Measurements from ENCODE around the gene CYLD. TPM values are rescaled to one million over a fixed set of nuclear protein-coding genes. Genes with fewer than 3 reads are reported as not detected.

CYLD gene
- total RNA-seq, 1 donor from 2014 or later, result 27.9 TPM

GRCh38 chr16:50709061-50709684 is 32.7 kb upstream of the CYLD start:
- FAIRE-seq, result no peak
- no peak for TF ChIP-seq CTCF (IDR thresholded peaks at IDR 0.05; ENCODE audit: insufficient read depth, low read length, severe bottlenecking)
- Histone ChIP-seq H3K36me3 (ENCODE audit: control insufficient read depth, insufficient read depth, low read length) (no peaks in the 10 kb centered on the region), H3K4me3 (ENCODE audit: low read depth, low read length) (no peak overlapping the region), H3K27me3 (ENCODE audit: control insufficient read depth, insufficient read depth, low read length) (no peaks in the 10 kb centered on the region)
- DNase-seq (ENCODE audit: low read depth), result no peak

GRCh38 chr16:50709980-50710379 is 31.9 kb upstream of the CYLD start:
- no peaks in the 10 kb centered on the region for H3K27me3 ChIP-seq (ENCODE audit: control insufficient read depth, insufficient read depth, low read length)
- no peak for TF ChIP-seq CTCF (IDR thresholded peaks at IDR 0.05; ENCODE audit: insufficient read depth, low read length, severe bottlenecking)
- H3K4me3 ChIP-seq (ENCODE audit: low read depth, low read length), result no peak overlapping the region
- no peak for FAIRE-seq
- DNase-seq (ENCODE audit: low read depth), result no peak
- no peaks in the 10 kb centered on the region for H3K36me3 ChIP-seq (ENCODE audit: control insufficient read depth, insufficient read depth, low read length)

- no peak for DNase-seq (ENCODE audit: low read depth)
- Histone ChIP-seq H3K4me3 (ENCODE audit: low read depth, low read length) (no peak overlapping the region), H3K27me3 (ENCODE audit: control insufficient read depth, insufficient read depth, low read length) (no peaks in the 10 kb centered on the region), H3K36me3 (ENCODE audit: control insufficient read depth, insufficient read depth, low read length) (no peaks in the 10 kb centered on the region)
- FAIRE-seq, result no peak
- TF ChIP-seq CTCF (IDR thresholded peaks at IDR 0.05; ENCODE audit: insufficient read depth, low read length, severe bottlenecking), result no peak
These were observed 30.8 kb upstream of the CYLD start for GRCh38 chr16:50711040-50711439.

GRCh38 chr16:50711862-50712559 is 29.9 kb upstream of the CYLD start:
- DNase-seq (ENCODE audit: low read depth), result no peak
- H3K27me3 ChIP-seq (ENCODE audit: control insufficient read depth, insufficient read depth, low read length), result no peaks in the 10 kb centered on the region
- no peak overlapping the region for H3K4me3 ChIP-seq (ENCODE audit: low read depth, low read length)
- H3K36me3 ChIP-seq (ENCODE audit: control insufficient read depth, insufficient read depth, low read length), result no peaks in the 10 kb centered on the region
- TF ChIP-seq CTCF (IDR thresholded peaks at IDR 0.05; ENCODE audit: insufficient read depth, low read length, severe bottlenecking), result no peak
- no peak for FAIRE-seq

GRCh38 chr16:50712560-50712898 is 29.4 kb upstream of the CYLD start:
- TF ChIP-seq CTCF (IDR thresholded peaks at IDR 0.05; ENCODE audit: insufficient read depth, low read length, severe bottlenecking), result no peak
- Histone ChIP-seq H3K36me3 (ENCODE audit: control insufficient read depth, insufficient read depth, low read length) (no peaks in the 10 kb centered on the region), H3K4me3 (ENCODE audit: low read depth, low read length) (no peak overlapping the region), H3K27me3 (ENCODE audit: control insufficient read depth, insufficient read depth, low read length) (no peaks in the 10 kb centered on the region)
- FAIRE-seq (no peak), DNase-seq (ENCODE audit: low read depth) (no peak)

GRCh38 chr16:50712956-50713355 is 28.9 kb upstream of the CYLD start:
- Histone ChIP-seq H3K36me3 (ENCODE audit: control insufficient read depth, insufficient read depth, low read length) (no peaks in the 10 kb centered on the region), H3K4me3 (ENCODE audit: low read depth, low read length) (no peak overlapping the region), H3K27me3 (ENCODE audit: control insufficient read depth, insufficient read depth, low read length) (no peaks in the 10 kb centered on the region)
- FAIRE-seq, result peak; percentile 50
- TF ChIP-seq CTCF (IDR thresholded peaks at IDR 0.05; ENCODE audit: insufficient read depth, low read length, severe bottlenecking), result no peak
- no peak for DNase-seq (ENCODE audit: low read depth)
